Memory B cell (primary cell): ENCODE measurements around the gene NLN.
"Not testable (repeated sequence)": the region's sequence is repeated elsewhere in the genome, so short reads cannot be mapped to it uniquely, and the experiment has no call there.

Experiments
- ATAC-seq: fragments of 150-1000 bp; cut with Tn5 transposase; 2 replicates; pipeline ENCODE4 v1.10.0; 2021; ENCODE audit warnings: low read depth, mild to moderate bottlenecking, moderate library complexity
- DNase-seq, 2 donors: peaks; one replicate each; pipeline ENCODE4 v3.0.0; 2022; ENCODE audit warnings: low spot score in 2 of 2
- H3K27ac Mint-ChIP-seq: one replicate; pipeline ENCODE4 v1.8.0; 2022; ENCODE audit warnings: mild to moderate bottlenecking, moderate library complexity, mixed read lengths
- H3K27me3 Mint-ChIP-seq: one replicate; pipeline ENCODE4 v1.8.0; 2022; ENCODE audit warnings: mixed read lengths
- H3K36me3 Mint-ChIP-seq: one replicate; pipeline ENCODE4 v1.8.0; 2022; ENCODE audit warnings: mild to moderate bottlenecking, mixed read lengths
- H3K4me1 Mint-ChIP-seq: one replicate; pipeline ENCODE4 v1.8.0; 2022; ENCODE audit warnings: mixed read lengths
- H3K4me3 Mint-ChIP-seq: one replicate; pipeline ENCODE4 v1.8.0; 2022; ENCODE audit warnings: mild to moderate bottlenecking, moderate library complexity, mixed read lengths
- H3K9me3 Mint-ChIP-seq: one replicate; pipeline ENCODE4 v1.8.0; 2022; ENCODE audit warnings: mixed read lengths

The NLN gene

GRCh38 chr5:65718576-65719310 is 3.3 kb upstream of the NLN start:
- no peak overlapping the region for H3K4me3 Mint-ChIP-seq

GRCh38 chr5:65721050-65721719 is 820 bp upstream of the NLN start:
- Mint-ChIP-seq H3K4me3 (peak overlapping the region; percentile 81), H3K27me3 (no peaks in the 10 kb centered on the region), H3K4me1 (peaks cover 9% of the 10 kb centered on the region), H3K36me3 (no peaks in the 10 kb centered on the region), H3K9me3 (no peaks in the 10 kb centered on the region), H3K27ac (peak overlapping the region; percentile 60)
- peak in 1 of 2 donors; percentile 14 for DNase-seq
- peak; percentile 45 for ATAC-seq

More at GRCh38 chr5:65718576-65719310, 3.3 kb upstream of the NLN start:
- Mint-ChIP-seq H3K27me3 (no peaks in the 10 kb centered on the region), H3K27ac (no peak overlapping the region), H3K4me1 (peaks cover 9% of the 10 kb centered on the region), H3K9me3 (no peaks in the 10 kb centered on the region), H3K36me3 (peaks cover 4% of the 10 kb centered on the region)
- ATAC-seq (no peak), DNase-seq (no peak)

- ATAC-seq = no peak
- H3K36me3 Mint-ChIP-seq = no peaks in the 10 kb centered on the region
- no peaks in the 10 kb centered on the region for H3K9me3 Mint-ChIP-seq
- peak in 1 of 2 donors; percentile 10 for DNase-seq
- H3K27me3 Mint-ChIP-seq = no peaks in the 10 kb centered on the region
- H3K27ac Mint-ChIP-seq = peak overlapping the region; percentile 71
- peak overlapping the region; percentile 99 for H3K4me3 Mint-ChIP-seq
- H3K4me1 Mint-ChIP-seq = peaks cover 9% of the 10 kb centered on the region
Observed at GRCh38 chr5:65722575-65723403, 784 bp downstream of the NLN start.

- Mint-ChIP-seq H3K4me3 (no peak overlapping the region), H3K27me3 (no peaks in the 10 kb centered on the region), H3K36me3 (no peaks in the 10 kb centered on the region), H3K27ac (no peak overlapping the region), H3K4me1 (peaks cover 7% of the 10 kb centered on the region), H3K9me3 (no peaks in the 10 kb centered on the region)
- DNase-seq (no peak), ATAC-seq (peak; percentile 14)
Observed at GRCh38 chr5:65727491-65728156, 5.6 kb downstream of the NLN start.

- Mint-ChIP-seq H3K27me3 (no peaks in the 10 kb centered on the region), H3K9me3 (no peaks in the 10 kb centered on the region), H3K4me3 (no peak overlapping the region), H3K27ac (no peak overlapping the region), H3K4me1 (peaks cover 1% of the 10 kb centered on the region), H3K36me3 (no peaks in the 10 kb centered on the region)
- ATAC-seq (no peak), DNase-seq (no peak)
Observed at GRCh38 chr5:65728218-65728617, 6.2 kb downstream of the NLN start.

GRCh38 chr5:65730910-65731309 is 8.9 kb downstream of the NLN start:
- H3K4me3 Mint-ChIP-seq = no peak overlapping the region
- H3K27ac Mint-ChIP-seq = no peak overlapping the region
- peaks cover 3% of the 10 kb centered on the region for H3K4me1 Mint-ChIP-seq
- H3K27me3 Mint-ChIP-seq = no peaks in the 10 kb centered on the region
- no peaks in the 10 kb centered on the region for H3K9me3 Mint-ChIP-seq
- no peak for DNase-seq
- no peaks in the 10 kb centered on the region for H3K36me3 Mint-ChIP-seq
- no peak for ATAC-seq

GRCh38 chr5:65732046-65732445 is 10.0 kb downstream of the NLN start:
- H3K27me3 Mint-ChIP-seq, H3K4me3 Mint-ChIP-seq, ATAC-seq: not testable (repeated sequence)

GRCh38 chr5:65734196-65734775 is 12.3 kb downstream of the NLN start:
- not testable (repeated sequence) for ATAC-seq, H3K9me3 Mint-ChIP-seq, H3K27me3 Mint-ChIP-seq, H3K4me1 Mint-ChIP-seq, DNase-seq, H3K4me3 Mint-ChIP-seq, H3K36me3 Mint-ChIP-seq
- H3K27ac Mint-ChIP-seq = peak overlapping the region; percentile 22

More at GRCh38 chr5:65732046-65732445, 10.0 kb downstream of the NLN start:
- H3K9me3 Mint-ChIP-seq, H3K36me3 Mint-ChIP-seq, DNase-seq, H3K27ac Mint-ChIP-seq, H3K4me1 Mint-ChIP-seq: not testable (repeated sequence)

GRCh38 chr5:65734921-65735320 is 12.9 kb downstream of the NLN start:
- Mint-ChIP-seq H3K36me3 (no peaks in the 10 kb centered on the region), H3K27me3 (no peaks in the 10 kb centered on the region), H3K9me3 (no peaks in the 10 kb centered on the region), H3K27ac (peak overlapping the region; percentile 22), H3K4me1 (peaks cover 3% of the 10 kb centered on the region), H3K4me3 (no peak overlapping the region)
- peak; percentile 85 for ATAC-seq
- DNase-seq = peak in 1 of 2 donors; percentile 21

- Mint-ChIP-seq H3K4me1 (peaks cover 5% of the 10 kb centered on the region), H3K27me3 (no peaks in the 10 kb centered on the region), H3K36me3 (no peaks in the 10 kb centered on the region), H3K27ac (no peak overlapping the region), H3K9me3 (no peaks in the 10 kb centered on the region), H3K4me3 (no peak overlapping the region)
- DNase-seq (no peak), ATAC-seq (no peak)
Observed at GRCh38 chr5:65736011-65736410, 14.0 kb downstream of the NLN start.

- Mint-ChIP-seq H3K27me3 (no peaks in the 10 kb centered on the region), H3K4me1 (peaks cover 5% of the 10 kb centered on the region), H3K36me3 (no peaks in the 10 kb centered on the region), H3K9me3 (no peaks in the 10 kb centered on the region), H3K27ac (no peak overlapping the region), H3K4me3 (no peak overlapping the region)
- ATAC-seq (no peak), DNase-seq (no peak)
Observed at GRCh38 chr5:65737842-65738241, 15.8 kb downstream of the NLN start.

GRCh38 chr5:65738305-65738704 is 16.3 kb downstream of the NLN start:
- no peak for ATAC-seq
- Mint-ChIP-seq H3K36me3 (no peaks in the 10 kb centered on the region), H3K9me3 (no peaks in the 10 kb centered on the region), H3K4me3 (no peak overlapping the region), H3K4me1 (peaks cover 5% of the 10 kb centered on the region), H3K27me3 (no peaks in the 10 kb centered on the region), H3K27ac (no peak overlapping the region)
- DNase-seq = no peak

GRCh38 chr5:65739162-65739561 is 17.2 kb downstream of the NLN start:
- no peaks in the 10 kb centered on the region for H3K27me3 Mint-ChIP-seq
- H3K36me3 Mint-ChIP-seq = no peaks in the 10 kb centered on the region

More at GRCh38 chr5:65739162-65739561, 17.2 kb downstream of the NLN start:
- Mint-ChIP-seq H3K4me3 (no peak overlapping the region), H3K27ac (no peak overlapping the region), H3K4me1 (peaks cover 5% of the 10 kb centered on the region), H3K9me3 (no peaks in the 10 kb centered on the region)
- no peak for ATAC-seq
- DNase-seq = no peak
